NT2/D1 (cell line): ENCODE data around the gene ZNF488.

Experiments used
- DNase-seq: peaks from one replicate; pipeline ENCODE4 v3.0.0-alpha.2; 2011; ENCODE audit warnings: low read depth, low spot score
- H3K27me3 ChIP-seq: 2 replicates; pipeline ENCODE4 v1.6.0; 2011; ENCODE audit warnings: mild to moderate bottlenecking; ENCODE audit not compliant: insufficient read length, insufficient read depth
- H3K36me3 ChIP-seq: 2 replicates; pipeline ENCODE4 v1.6.1; 2011; ENCODE audit warnings: mild to moderate bottlenecking, low read length, mixed read lengths; ENCODE audit not compliant: insufficient read depth, insufficient read length
- H3K4me1 ChIP-seq: 2 replicates; pipeline ENCODE4 v1.5.1; 2011; ENCODE audit not compliant: insufficient read depth, insufficient read length
- H3K4me3 ChIP-seq: 2 replicates; pipeline ENCODE4 v1.5.1; 2011; ENCODE audit warnings: low read depth; ENCODE audit not compliant: insufficient read length
- H3K9ac ChIP-seq: 2 replicates; pipeline ENCODE4 v1.6.0; 2011; ENCODE audit warnings: low read depth; ENCODE audit not compliant: insufficient read length
- H3K9me3 ChIP-seq: 2 replicates; pipeline ENCODE4 v1.5.1; 2011; ENCODE audit warnings: mild to moderate bottlenecking, low read length; ENCODE audit not compliant: insufficient read depth
- SUZ12 ChIP-seq: IDR thresholded peaks from 2 replicates; pipeline ENCODE4 v1.6.1; 2011; ENCODE audit not compliant: insufficient read length, insufficient read depth; ENCODE audit errors: extremely low read depth
- YY1 ChIP-seq: IDR thresholded peaks from 2 replicates; pipeline ENCODE4 v1.6.1; 2011; ENCODE audit not compliant: insufficient read length, insufficient read depth
- ZNF274 ChIP-seq: IDR thresholded peaks from 2 replicates; pipeline ENCODE4 v1.6.1; 2011; ENCODE audit warnings: mild to moderate bottlenecking, low read depth, low read length

ZNF488 gene

GRCh38 chr10:47413531-47414226, 29.6 kb upstream of the ZNF488 start:
- Histone ChIP-seq H3K9ac (no peak overlapping the region), H3K27me3 (no peaks in the 10 kb centered on the region), H3K4me1 (no peaks in the 10 kb centered on the region), H3K9me3 (no peaks in the 10 kb centered on the region), H3K4me3 (no peak overlapping the region), H3K36me3 (no peaks in the 10 kb centered on the region)
- no peak for DNase-seq
- TF ChIP-seq YY1 = no peak
- no peak for TF ChIP-seq SUZ12
- no peak for TF ChIP-seq ZNF274

- Histone ChIP-seq H3K9me3 (no peaks in the 10 kb centered on the region), H3K36me3 (no peaks in the 10 kb centered on the region), H3K4me3 (no peak overlapping the region), H3K9ac (no peak overlapping the region), H3K27me3 (no peaks in the 10 kb centered on the region), H3K4me1 (no peaks in the 10 kb centered on the region)
- no peak for DNase-seq
- no peak for TF ChIP-seq ZNF274
- no peak for TF ChIP-seq YY1
- TF ChIP-seq SUZ12 = no peak
Observed at GRCh38 chr10:47412869-47413268, 28.8 kb upstream of the ZNF488 start.

GRCh38 chr10:47412177-47412730, 28.2 kb upstream of the ZNF488 start:
- no peak overlapping the region for H3K9ac ChIP-seq
- no peak overlapping the region for H3K4me3 ChIP-seq
- no peaks in the 10 kb centered on the region for H3K27me3 ChIP-seq
- no peaks in the 10 kb centered on the region for H3K9me3 ChIP-seq
- no peaks in the 10 kb centered on the region for H3K36me3 ChIP-seq
- TF ChIP-seq SUZ12 = no peak
- no peak for TF ChIP-seq YY1
- no peak for TF ChIP-seq ZNF274
- no peak for DNase-seq
- H3K4me1 ChIP-seq = peaks cover 3% of the 10 kb centered on the region

- no peak overlapping the region for H3K4me3 ChIP-seq
- peaks cover 10% of the 10 kb centered on the region for H3K4me1 ChIP-seq
- no peaks in the 10 kb centered on the region for H3K36me3 ChIP-seq
- DNase-seq = no peak
- no peaks in the 10 kb centered on the region for H3K9me3 ChIP-seq
- H3K9ac ChIP-seq = no peak overlapping the region
- H3K27me3 ChIP-seq = no peaks in the 10 kb centered on the region
- no peak for TF ChIP-seq SUZ12
- TF ChIP-seq YY1 = no peak
- TF ChIP-seq ZNF274 = no peak
Observed at GRCh38 chr10:47410862-47411261, 26.8 kb upstream of the ZNF488 start.

GRCh38 chr10:47410271-47410670, 26.2 kb upstream of the ZNF488 start:
- peaks cover 10% of the 10 kb centered on the region for H3K4me1 ChIP-seq

GRCh38 chr10:47409866-47410256, 25.8 kb upstream of the ZNF488 start:
- no peak for DNase-seq
- no peak overlapping the region for H3K4me3 ChIP-seq
- peaks cover 10% of the 10 kb centered on the region for H3K4me1 ChIP-seq
- H3K9me3 ChIP-seq = no peaks in the 10 kb centered on the region
- H3K27me3 ChIP-seq = no peaks in the 10 kb centered on the region
- no peaks in the 10 kb centered on the region for H3K36me3 ChIP-seq
- no peak overlapping the region for H3K9ac ChIP-seq
- TF ChIP-seq SUZ12 = no peak
- no peak for TF ChIP-seq ZNF274
- TF ChIP-seq YY1 = no peak

More at GRCh38 chr10:47410271-47410670, 26.2 kb upstream of the ZNF488 start:
- no peaks in the 10 kb centered on the region for H3K9me3 ChIP-seq
- no peaks in the 10 kb centered on the region for H3K36me3 ChIP-seq
- no peak for DNase-seq
- no peak overlapping the region for H3K9ac ChIP-seq
- TF ChIP-seq ZNF274 = no peak
- no peak for TF ChIP-seq YY1
- no peak for TF ChIP-seq SUZ12
- H3K4me3 ChIP-seq = no peak overlapping the region
- no peaks in the 10 kb centered on the region for H3K27me3 ChIP-seq

- no peak for DNase-seq
- Histone ChIP-seq H3K9ac (no peak overlapping the region), H3K4me1 (peaks cover 15% of the 10 kb centered on the region), H3K9me3 (no peaks in the 10 kb centered on the region), H3K27me3 (no peaks in the 10 kb centered on the region), H3K36me3 (no peaks in the 10 kb centered on the region), H3K4me3 (no peak overlapping the region)
- TF ChIP-seq YY1 = no peak
- TF ChIP-seq ZNF274 = no peak
- TF ChIP-seq SUZ12 = no peak
Observed at GRCh38 chr10:47409171-47409865, 25.2 kb upstream of the ZNF488 start.
